Stromal cell of bone marrow (primary cell): ENCODE data around the gene GOLGA6L10.
"Not testable (repeated sequence)": the region's sequence is repeated elsewhere in the genome, so short reads cannot be mapped to it uniquely, and the experiment has no call there.

Experiments used
- DNase-seq: peaks from one replicate; pipeline ENCODE4 v3.0.0-alpha.2; 2012; ENCODE audit warnings: low read depth

Gene GOLGA6L10

DNA sequence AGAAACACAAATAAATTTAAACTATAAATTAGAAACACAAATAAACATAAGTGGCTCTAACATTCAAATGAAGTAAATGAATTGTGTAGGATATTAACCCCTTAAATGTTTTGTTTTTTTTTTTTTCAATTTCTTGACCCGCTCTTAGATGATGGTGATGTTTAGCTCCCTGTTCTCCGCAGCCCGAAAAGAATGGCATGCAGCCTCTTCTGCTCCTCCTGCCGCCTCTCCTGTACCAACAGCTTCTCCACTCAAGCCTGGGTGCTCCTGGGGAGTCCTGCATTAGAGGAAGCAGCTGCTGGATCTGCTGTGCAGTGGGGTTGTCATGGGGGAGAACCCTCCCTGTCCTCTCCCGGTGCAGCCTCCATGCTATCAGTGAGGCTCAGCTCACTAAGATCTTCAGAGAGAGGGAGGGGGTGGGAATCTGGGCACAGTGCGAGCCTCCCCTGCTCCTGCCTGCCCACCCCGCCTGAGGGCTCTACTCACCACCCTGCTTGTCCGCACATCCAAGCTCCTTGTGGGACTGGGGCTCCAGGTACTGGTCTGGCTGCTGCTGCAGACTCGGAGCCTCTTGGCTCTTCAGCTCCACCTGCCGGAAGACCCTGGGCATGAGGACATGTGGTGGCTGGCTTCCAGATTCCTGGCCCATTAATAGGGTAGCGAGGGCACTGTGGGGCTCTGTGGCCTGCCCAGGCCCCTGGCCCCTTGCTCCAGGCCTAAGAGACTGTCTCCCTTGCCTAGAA is 6.5 kb downstream of the GOLGA6L10 start:
- not testable (repeated sequence) for DNase-seq

GRCh38 chr15:82338573-82338972 is 10.7 kb downstream of the GOLGA6L10 start:
- DNase-seq: not testable (repeated sequence)

DNA sequence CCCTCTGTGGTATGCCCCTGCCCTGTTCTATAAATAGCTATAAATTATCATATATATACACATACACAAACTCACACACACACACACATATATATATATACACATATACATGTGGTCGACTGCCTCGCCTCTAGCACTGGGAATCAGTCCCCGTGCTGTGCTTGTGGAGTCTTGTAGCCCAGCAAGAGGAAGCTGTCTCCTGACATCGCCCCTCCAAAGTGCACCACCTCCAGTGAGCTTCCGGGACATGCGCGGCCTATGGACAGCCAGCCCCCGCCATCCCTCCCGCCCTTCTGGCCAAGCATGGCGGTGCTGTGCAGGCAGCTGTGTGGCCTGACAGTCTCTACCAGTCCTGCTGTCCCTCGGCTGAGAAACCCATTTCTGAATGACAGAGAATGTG is 11.2 kb downstream of the GOLGA6L10 start:
- DNase-seq: not testable (repeated sequence)

DNA sequence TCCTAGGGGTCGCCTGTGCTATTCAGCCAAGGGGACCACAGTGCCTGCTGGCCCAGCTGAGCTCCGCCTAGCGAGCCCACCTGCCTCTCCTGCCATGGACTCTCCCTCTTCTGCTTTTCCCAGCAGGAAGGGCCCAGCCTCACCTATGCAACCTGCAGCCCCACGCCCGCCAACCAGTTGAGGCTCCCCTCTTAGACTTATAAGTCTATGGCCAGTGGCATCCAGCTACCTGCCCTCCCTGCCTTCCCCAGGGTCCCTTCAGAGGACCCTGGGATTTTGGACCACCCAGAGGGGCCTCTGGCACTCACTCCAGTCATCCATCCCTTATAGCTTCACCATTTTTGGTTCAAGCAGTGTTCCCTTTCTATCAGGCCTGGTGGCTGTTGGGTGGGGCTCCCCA is 12.2 kb downstream of the GOLGA6L10 start:
- not testable (repeated sequence) for DNase-seq

- DNase-seq: not testable (repeated sequence)
Measured at GRCh38 chr15:82336180-82336647, 13.1 kb downstream of the GOLGA6L10 start.

- not testable (repeated sequence) for DNase-seq
Measured at GRCh38 chr15:82335006-82335405, 14.3 kb downstream of the GOLGA6L10 start.

DNA sequence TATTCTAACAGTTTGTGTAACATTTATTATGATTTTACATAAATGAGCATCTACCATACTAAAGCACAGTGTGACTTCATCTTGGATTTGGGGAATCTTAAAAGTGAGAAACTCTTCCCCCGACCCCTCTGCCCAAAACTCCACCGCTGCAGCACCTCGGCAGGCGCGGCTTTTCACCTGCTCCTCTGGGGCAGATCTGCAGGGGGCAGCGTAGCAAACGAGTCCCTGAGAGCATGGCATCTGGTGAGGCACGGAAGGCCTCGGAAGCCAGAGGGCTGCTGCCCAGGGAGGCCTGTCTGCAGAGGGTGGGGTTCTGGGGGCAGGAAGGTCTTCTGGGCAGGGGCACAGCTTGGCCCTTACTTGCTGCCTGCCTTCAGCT is 14.7 kb downstream of the GOLGA6L10 start:
- DNase-seq: not testable (repeated sequence)

DNA sequence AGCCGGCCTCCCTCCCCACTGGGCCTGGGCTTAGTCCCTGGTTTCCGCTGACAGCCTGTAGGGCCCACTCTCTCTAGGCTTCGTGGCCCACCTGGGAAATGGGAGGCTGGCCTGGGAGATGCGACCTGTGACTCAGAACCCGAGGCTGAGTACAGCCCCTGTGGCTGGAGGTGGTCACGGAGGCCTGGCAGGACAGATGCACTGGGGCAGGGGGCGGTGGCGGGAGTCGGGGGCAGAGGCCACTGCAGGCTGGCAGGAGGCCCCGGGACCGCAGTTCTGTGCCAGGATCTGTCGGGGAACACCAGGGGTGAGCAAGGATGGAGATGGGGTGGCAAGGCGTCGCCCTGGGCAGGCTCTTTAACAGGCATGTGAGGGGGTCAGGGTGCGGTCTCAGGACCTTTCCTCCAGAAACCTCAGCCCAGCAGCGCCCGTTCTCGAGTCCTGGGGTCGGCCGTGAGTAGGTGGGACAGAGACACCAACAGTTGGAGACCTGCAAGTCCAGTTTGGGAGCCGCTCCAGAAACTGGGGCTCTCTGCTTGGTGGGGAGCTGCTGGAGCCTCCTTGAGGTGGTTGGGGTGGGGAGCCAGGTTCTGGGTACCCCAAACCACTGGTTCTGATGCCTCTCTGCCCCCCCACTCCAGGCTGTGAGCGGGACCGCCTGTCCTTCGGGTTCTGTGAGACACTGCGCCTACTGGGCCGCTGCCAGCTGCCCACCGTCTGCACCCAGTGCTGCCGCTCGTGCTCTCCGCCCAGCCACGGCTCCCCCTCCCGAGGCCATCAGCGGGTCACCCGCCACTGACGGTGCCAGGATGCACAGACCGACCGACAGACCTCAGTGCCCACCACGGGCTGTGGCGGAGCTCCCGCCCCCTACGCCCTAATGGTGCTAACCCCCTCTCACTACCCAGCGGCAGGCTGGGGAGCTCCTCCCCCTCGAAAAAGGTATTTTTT is 15.4 kb downstream of the GOLGA6L10 start:
- DNase-seq: not testable (repeated sequence)

GRCh38 chr15:82332711-82333602 is 16.3 kb downstream of the GOLGA6L10 start:
- not testable (repeated sequence) for DNase-seq

- DNase-seq: not testable (repeated sequence)
Measured at GRCh38 chr15:82331576-82332304, 17.5 kb downstream of the GOLGA6L10 start.

DNA sequence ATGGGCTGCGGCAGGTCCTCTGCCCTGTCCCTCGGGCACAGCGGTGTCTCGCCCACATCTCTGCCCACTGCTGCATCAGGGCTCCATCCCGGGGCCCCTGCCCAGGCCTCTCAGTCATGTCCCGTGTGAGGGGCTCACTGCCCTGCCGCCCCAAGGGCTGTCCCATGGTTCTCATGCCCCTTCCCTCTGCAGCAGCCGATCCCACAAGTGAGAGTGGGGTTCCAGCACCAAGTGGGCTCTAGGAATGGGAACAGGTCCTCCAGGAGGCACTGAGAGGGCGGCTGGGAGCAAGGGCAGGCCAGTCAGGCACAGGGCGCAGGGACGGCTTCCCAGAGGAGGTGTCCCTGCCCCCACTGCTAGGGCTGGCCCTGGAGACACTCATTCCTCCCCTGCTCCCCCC is 18.4 kb downstream of the GOLGA6L10 start:
- not testable (repeated sequence) for DNase-seq

GRCh38 chr15:82329039-82329438 is 20.2 kb downstream of the GOLGA6L10 start:
- DNase-seq: not testable (repeated sequence)

- DNase-seq: not testable (repeated sequence)
Measured at GRCh38 chr15:82327372-82327771, 21.9 kb downstream of the GOLGA6L10 start.

DNA sequence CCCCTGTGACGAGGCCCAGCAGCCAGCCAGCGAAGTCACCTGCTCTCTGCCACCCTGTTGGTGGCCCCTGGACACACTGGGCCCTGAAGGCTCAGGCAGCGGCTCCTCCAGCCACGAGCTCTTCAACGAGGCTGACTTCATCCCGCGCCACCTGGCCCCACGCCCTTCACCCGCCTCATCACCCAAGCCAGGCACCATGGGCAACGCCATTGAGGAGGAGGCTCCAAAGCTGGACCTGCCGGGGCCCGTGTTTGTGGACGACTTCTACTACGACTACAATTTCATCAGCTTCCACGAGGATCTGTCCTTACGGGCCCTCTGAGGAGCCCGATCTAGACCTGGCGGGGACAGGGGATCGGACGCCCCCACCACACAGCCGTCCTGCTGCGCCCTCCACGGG is 22.4 kb downstream of the GOLGA6L10 start:
- not testable (repeated sequence) for DNase-seq

GRCh38 chr15:82325646-82326045 is 23.6 kb downstream of the GOLGA6L10 start:
- DNase-seq: not testable (repeated sequence)

GRCh38 chr15:82324831-82325230 is 24.4 kb downstream of the GOLGA6L10 start:
- not testable (repeated sequence) for DNase-seq

DNA sequence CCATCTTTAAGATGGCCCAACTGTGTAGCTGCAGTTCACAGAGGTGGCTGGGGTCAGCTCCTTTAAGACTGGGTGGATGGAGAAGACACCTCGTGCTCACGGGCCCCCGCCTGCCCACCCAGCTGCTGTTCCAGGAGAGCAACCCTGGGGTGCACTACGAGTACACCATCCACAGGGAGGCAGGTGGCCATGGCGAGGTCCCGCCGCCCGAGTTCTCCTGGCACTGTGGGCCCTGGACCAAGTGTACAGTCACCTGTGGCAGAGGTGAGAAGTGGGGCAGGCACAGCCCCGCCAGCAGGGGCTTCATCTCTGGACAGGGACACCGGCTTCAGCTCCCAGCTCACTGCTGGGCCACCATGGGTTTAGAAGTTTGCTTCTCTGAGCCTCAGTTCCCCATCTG is 26.8 kb downstream of the GOLGA6L10 start:
- DNase-seq: not testable (repeated sequence)

- DNase-seq: not testable (repeated sequence)
Measured at GRCh38 chr15:82320861-82321260, 28.4 kb downstream of the GOLGA6L10 start.

DNA sequence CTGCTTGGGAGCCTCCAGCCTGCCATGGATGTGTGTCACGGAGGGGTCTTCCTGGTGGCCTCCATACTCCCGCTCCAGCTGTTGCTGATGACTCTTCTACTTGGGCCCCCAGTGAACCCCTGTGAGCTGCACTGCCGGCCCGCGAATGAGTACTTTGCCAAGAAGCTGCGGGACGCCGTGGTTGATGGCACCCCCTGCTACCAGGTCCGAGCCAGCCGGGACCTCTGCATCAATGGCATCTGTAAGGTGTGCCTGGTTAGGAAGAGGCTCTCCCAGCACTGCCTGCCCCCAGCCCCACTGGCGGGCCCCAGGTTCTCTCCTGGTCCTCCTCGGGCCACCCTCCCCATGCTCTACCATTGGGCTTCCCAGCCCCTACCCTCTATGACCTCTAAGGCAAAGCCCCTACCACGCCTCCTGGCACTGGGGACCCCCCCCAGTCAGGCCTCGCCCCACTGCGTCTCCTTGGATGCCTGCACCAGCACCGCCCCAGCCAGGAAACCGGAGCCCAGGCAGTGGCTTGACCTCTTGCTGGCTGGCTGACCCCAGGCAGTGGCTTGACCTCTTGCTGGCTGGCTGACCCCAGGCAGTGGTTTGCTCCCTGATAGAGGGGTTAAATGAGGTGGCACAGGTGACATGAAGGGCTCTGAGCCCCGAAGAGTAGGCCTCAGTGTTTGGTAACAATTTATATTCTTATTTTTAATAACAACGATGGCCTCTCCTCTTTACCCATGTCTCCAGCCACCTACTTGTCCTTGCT is 29.6 kb downstream of the GOLGA6L10 start:
- not testable (repeated sequence) for DNase-seq

DNA sequence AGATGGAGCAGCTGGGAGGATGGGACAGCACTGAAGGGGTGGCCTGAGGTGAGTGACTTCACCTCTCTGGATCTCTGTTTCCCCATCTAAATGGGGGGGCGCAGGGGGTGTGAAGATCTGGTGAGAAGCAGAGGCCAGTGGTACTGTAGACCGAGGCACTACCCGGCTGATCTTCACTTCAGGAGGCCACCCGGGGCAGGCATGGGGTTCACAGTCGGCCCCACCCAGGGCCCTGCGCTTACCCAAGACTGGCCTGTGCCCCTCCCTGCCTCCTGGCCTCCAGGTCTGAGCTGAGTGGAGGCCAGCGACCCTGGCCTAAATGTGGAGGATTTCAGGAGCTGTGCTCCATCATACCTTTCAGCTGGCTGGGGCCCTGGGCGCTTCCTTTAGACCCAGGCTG is 31.0 kb downstream of the GOLGA6L10 start:
- not testable (repeated sequence) for DNase-seq
